Heart left ventricle (tissue), 13 donors: ENCODE results near the gene SLC6A3.

Experiments
- POLR2A ChIP-seq, 2 donors: fragments of 450-650 bp; IDR thresholded peaks; one replicate each; pipeline ENCODE4 v1.6.1; 2017; ENCODE audit warnings: antibody characterized with exemption in 2 of 2, mild to moderate bottlenecking in 2 of 2, moderate library complexity in 2 of 2
- TF ChIP-seq, protein P1 (sequence below), 12 donors: fragments of 200-600 bp; sonication (generic) in 4 of 12; IDR thresholded peaks; one replicate each; pipeline versions ENCODE4 v1.5.0 to v1.8.0; 2018 to 2022; ENCODE audit warnings: antibody characterized with exemption in 12 of 12, mild to moderate bottlenecking in 5 of 12
- donor health status: ischemic (EF 13 %, LVEDD 7.1; RV severe dilation, severe dysfunction).
- donor health status: DM: no; HTN: yes; CAD: no.
- donor health status: DM: no; HTN: no; CAD: no.
- donor health status: ischemic (EF 25% LVEDD 6.9; RV normal size, moderate dysfunction).
- donor health status: ischemic (EF 25% LVEDD 5.7; RV mildly dilated, moderate dysfunction).
- donor health status: ischemic (EF 35%, LVEDD 5.7; RV mildly dilated, moderate dysfunction).
- donor health status: nonischemic (EF 11% LVEDD 7.7; RV severe dilation, severe dysfunction).
- donor health status: DM: yes; HTN: yes; CAD: no.
- donor health status: PGD.
- donor health status: ischemic (EF 29% LVEDD 5.4; RV normal size, mild dysfunction).
- donor health status: nonischemic (EF 23%, LVEDD 6.1; RV moderate dilation, normal function).

DNA sequence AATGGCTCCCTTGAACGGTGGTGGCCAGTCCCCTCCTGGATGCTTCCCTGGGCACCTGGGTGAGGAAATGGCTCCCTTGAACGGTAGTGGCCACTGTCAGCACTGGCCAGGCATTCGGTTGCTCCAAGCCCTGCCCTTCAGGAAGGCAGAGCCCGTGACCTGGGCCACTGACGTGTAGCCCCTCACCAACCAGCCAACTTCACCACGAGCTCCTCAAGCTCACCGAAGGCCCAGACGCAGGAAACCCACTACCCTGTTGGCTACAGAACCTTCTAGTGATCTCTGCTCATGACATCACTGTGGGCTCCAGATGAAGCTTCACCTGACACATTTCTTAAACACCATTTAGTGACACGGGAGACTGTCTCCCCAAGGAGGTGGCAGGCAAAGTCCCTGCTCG is 9.2 kb downstream of the SLC6A3 start:
- TF ChIP-seq, protein P1, sequence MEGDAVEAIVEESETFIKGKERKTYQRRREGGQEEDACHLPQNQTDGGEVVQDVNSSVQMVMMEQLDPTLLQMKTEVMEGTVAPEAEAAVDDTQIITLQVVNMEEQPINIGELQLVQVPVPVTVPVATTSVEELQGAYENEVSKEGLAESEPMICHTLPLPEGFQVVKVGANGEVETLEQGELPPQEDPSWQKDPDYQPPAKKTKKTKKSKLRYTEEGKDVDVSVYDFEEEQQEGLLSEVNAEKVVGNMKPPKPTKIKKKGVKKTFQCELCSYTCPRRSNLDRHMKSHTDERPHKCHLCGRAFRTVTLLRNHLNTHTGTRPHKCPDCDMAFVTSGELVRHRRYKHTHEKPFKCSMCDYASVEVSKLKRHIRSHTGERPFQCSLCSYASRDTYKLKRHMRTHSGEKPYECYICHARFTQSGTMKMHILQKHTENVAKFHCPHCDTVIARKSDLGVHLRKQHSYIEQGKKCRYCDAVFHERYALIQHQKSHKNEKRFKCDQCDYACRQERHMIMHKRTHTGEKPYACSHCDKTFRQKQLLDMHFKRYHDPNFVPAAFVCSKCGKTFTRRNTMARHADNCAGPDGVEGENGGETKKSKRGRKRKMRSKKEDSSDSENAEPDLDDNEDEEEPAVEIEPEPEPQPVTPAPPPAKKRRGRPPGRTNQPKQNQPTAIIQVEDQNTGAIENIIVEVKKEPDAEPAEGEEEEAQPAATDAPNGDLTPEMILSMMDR (IDR thresholded peaks at IDR 0.05), result no peak
- no peak for TF ChIP-seq POLR2A (IDR thresholded peaks at IDR 0.05)
